ENCODE results near the gene AHRR. TPM values are rescaled to one million over a fixed set of nuclear protein-coding genes. Genes with fewer than 3 reads are reported as not detected.
"Not testable (repeated sequence)": the region's sequence is repeated elsewhere in the genome, so short reads cannot be mapped to it uniquely, and the experiment has no call there.

Gene AHRR
- total RNA-seq, 1 experiment from 2014 or later = 1.3 TPM

DNA sequence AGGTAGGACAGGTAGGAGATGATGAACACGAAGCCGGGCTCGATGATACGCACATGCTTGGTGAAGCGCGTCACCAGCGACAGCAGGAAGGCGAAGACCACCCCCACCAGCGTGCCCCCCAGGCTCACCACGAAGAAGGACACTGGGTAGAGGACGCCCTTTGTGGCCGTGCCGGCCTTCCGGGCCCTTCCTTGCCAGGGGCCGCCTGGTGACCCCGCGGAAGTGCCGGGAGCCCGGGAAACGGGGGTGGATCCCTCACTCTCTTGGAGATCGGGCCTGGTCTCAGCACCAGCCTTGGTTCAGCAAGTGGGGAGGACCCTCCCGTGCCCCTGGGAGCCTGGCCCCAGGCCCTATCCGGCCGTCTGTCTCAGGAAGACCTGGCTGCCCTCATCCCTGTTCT, 163.0 kb downstream of the AHRR start:
- CTCF ChIA-PET = no interaction called here
- Mint-ChIP-seq H3K4me3 (ENCODE audit: low read depth, unreplicated experiment) (no peak overlapping the region), H3K27ac (ENCODE audit: unreplicated experiment) (no peak overlapping the region), H3K36me3 (ENCODE audit: insufficient read depth, unreplicated experiment) (peaks cover 5% of the 10 kb centered on the region), H3K4me1 (ENCODE audit: low read depth, unreplicated experiment) (no peaks in the 10 kb centered on the region), H3K9me3 (ENCODE audit: low read depth, unreplicated experiment) (no peaks in the 10 kb centered on the region), H3K27me3 (ENCODE audit: unreplicated experiment) (no peaks in the 10 kb centered on the region)
- DNase-seq = no peak
- no TSS peak for BruUV-seq (replicated peaks)
- TF ChIP-seq, protein P1, sequence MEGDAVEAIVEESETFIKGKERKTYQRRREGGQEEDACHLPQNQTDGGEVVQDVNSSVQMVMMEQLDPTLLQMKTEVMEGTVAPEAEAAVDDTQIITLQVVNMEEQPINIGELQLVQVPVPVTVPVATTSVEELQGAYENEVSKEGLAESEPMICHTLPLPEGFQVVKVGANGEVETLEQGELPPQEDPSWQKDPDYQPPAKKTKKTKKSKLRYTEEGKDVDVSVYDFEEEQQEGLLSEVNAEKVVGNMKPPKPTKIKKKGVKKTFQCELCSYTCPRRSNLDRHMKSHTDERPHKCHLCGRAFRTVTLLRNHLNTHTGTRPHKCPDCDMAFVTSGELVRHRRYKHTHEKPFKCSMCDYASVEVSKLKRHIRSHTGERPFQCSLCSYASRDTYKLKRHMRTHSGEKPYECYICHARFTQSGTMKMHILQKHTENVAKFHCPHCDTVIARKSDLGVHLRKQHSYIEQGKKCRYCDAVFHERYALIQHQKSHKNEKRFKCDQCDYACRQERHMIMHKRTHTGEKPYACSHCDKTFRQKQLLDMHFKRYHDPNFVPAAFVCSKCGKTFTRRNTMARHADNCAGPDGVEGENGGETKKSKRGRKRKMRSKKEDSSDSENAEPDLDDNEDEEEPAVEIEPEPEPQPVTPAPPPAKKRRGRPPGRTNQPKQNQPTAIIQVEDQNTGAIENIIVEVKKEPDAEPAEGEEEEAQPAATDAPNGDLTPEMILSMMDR (IDR thresholded peaks at IDR 0.05; ENCODE audit: unreplicated experiment) = no peak
- intact Hi-C loops (cut with micrococcal nuclease; ENCODE audit: unreplicated experiment) = no loop called here

DNA sequence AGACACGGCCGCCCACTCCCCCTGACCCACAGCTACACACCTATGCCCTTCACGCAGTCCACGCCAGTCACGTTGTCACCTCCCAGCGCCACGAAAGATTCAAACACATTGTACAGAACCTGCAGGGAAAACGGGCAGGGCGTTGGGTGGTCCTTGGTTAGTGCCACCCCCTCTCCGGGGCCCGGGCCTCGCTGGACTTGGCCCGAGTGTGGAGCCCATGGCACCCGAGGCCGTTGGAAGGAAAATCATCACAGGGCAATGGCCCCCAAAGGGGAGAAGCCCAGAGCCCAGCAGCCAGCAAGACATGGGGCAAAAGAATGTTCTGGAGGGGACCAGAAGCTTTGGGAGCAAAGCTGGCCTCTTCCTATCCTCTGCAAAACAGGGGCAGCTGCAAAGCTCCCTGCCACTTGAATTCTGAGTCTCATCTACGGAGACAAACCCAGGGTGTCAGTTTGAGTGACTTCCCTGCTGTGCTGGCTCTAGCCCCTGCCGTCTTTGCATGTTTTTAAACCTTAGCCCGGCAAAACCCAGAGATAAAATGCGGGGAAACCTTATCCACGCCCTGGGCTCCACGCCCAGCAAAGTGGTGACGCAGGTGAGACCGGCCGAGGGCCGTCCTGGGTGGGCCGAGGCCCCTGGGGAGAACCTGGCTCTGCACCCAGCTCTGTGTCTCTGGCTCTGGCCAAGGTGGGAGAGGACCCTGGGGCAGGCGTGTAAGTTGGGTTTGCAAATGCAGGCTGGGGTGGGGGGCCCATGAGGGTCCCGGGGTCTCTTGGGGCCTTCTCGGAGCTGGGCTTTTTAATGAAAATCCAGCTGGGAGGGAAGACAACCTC, 163.8 kb downstream of the AHRR start:
- CTCF ChIA-PET = no interaction called here
- no peak overlapping the region for H3K4me3 Mint-ChIP-seq (ENCODE audit: low read depth, unreplicated experiment)
- H3K4me1 Mint-ChIP-seq (ENCODE audit: low read depth, unreplicated experiment) = no peaks in the 10 kb centered on the region
- BruUV-seq (replicated peaks) = no TSS peak
- no peaks in the 10 kb centered on the region for H3K9me3 Mint-ChIP-seq (ENCODE audit: low read depth, unreplicated experiment)
- no peaks in the 10 kb centered on the region for H3K27me3 Mint-ChIP-seq (ENCODE audit: unreplicated experiment)
- intact Hi-C loops (cut with micrococcal nuclease; ENCODE audit: unreplicated experiment) = no loop called here
- H3K36me3 Mint-ChIP-seq (ENCODE audit: insufficient read depth, unreplicated experiment) = peaks cover 5% of the 10 kb centered on the region
- no peak for DNase-seq
- TF ChIP-seq, protein P1 (IDR thresholded peaks at IDR 0.05; ENCODE audit: unreplicated experiment) = no peak
- H3K27ac Mint-ChIP-seq (ENCODE audit: unreplicated experiment) = no peak overlapping the region

GRCh38 chr5:485946-486491, 164.5 kb downstream of the AHRR start:
- Mint-ChIP-seq H3K27me3 (ENCODE audit: unreplicated experiment) (no peaks in the 10 kb centered on the region), H3K9me3 (ENCODE audit: low read depth, unreplicated experiment) (no peaks in the 10 kb centered on the region), H3K4me3 (ENCODE audit: low read depth, unreplicated experiment) (no peak overlapping the region), H3K27ac (ENCODE audit: unreplicated experiment) (no peak overlapping the region), H3K4me1 (ENCODE audit: low read depth, unreplicated experiment) (no peaks in the 10 kb centered on the region), H3K36me3 (ENCODE audit: insufficient read depth, unreplicated experiment) (peaks cover 5% of the 10 kb centered on the region)
- no TSS peak for BruUV-seq (replicated peaks)
- DNase-seq = no peak
- CTCF ChIA-PET = no interaction called here
- TF ChIP-seq, protein P1 (IDR thresholded peaks at IDR 0.05; ENCODE audit: unreplicated experiment) = no peak
- intact Hi-C loops (cut with micrococcal nuclease; ENCODE audit: unreplicated experiment) = no loop called here

- H3K27me3 Mint-ChIP-seq (ENCODE audit: unreplicated experiment); H3K9me3 Mint-ChIP-seq (ENCODE audit: low read depth, unreplicated experiment); H3K4me3 Mint-ChIP-seq (ENCODE audit: low read depth, unreplicated experiment); H3K27ac Mint-ChIP-seq (ENCODE audit: unreplicated experiment); H3K36me3 Mint-ChIP-seq (ENCODE audit: insufficient read depth, unreplicated experiment); BruUV-seq (replicated peaks); DNase-seq; CTCF ChIA-PET; intact Hi-C loops (cut with micrococcal nuclease; ENCODE audit: unreplicated experiment); H3K4me1 Mint-ChIP-seq (ENCODE audit: low read depth, unreplicated experiment): not testable (repeated sequence)
Measured at GRCh38 chr5:486597-486996, 165.1 kb downstream of the AHRR start.

Other genes with a start within 250 kb of the AHRR start
- gene PLEKHG4B, start 229.5 kb upstream of the AHRR start, total RNA-seq (2022) = 1.5 and 1.7 TPM in 2 replicates
- gene LRRC14B, start 130.2 kb upstream of the AHRR start, total RNA-seq (2022) = not detected in 2 replicates
- gene CCDC127, start 103.6 kb upstream of the AHRR start, total RNA-seq (2022) = 7.3 and 7.8 TPM in 2 replicates
- 96.9 and 107 TPM in 2 replicates for gene SDHA, start 103.4 kb upstream of the AHRR start, total RNA-seq (2022)
- 109 and 127 TPM in 2 replicates for gene PDCD6, start 50.1 kb upstream of the AHRR start, total RNA-seq (2022)
- gene EXOC3, start 121.5 kb downstream of the AHRR start, total RNA-seq (2022) = 63.8 and 69.4 TPM in 2 replicates
- 1.1 and 2.0 TPM in 2 replicates for gene SLC9A3, start 202.7 kb downstream of the AHRR start, total RNA-seq (2022)

All from Calu3 (cell line).